GM08714 (cell line): ENCODE measurements around the gene BCAT1.
"Not testable (repeated sequence)": the region's sequence is repeated elsewhere in the genome, so short reads cannot be mapped to it uniquely, and the experiment has no call there.

ENCODE experiments used
- H3K4me3 ChIP-seq: fragments of 200-500 bp; sonication (Bioruptor generic); 2 replicates; pipeline ENCODE4 v1.5.1; 2014; ENCODE audit warnings: mild to moderate bottlenecking, low read length, inconsistent platforms
- ZNF274 ChIP-seq: IDR thresholded peaks from 2 replicates; pipeline ENCODE4 v1.6.1; 2012; ENCODE audit warnings: mild to moderate bottlenecking, low read depth, low read length

Gene BCAT1

GRCh38 chr12:24945845-24946244 is 3.1 kb downstream of the BCAT1 start:
- no peak overlapping the region; the same call in 1 of the 2 replicates for H3K4me3 ChIP-seq

DNA sequence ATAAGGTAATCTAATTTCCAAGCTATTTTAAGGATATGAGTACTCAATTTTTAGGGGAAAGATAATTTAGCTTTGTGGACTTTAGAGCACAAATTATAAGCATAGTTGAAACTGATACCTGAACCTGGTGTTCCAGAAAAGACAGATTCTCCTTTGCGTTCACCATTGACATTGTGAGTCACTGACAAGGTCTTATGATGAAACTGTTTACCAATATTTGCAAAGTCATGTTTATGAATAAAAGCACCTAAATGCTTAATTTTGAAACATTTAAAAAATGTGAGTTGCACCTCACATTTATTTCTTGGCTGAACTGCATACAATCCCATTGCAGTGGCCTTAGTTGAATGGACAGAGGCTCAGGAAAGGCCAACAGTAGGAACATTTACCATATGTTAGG is 3.9 kb downstream of the BCAT1 start:
- no peak overlapping the region for H3K4me3 ChIP-seq
- TF ChIP-seq ZNF274 = no peak

More at GRCh38 chr12:24945845-24946244, 3.1 kb downstream of the BCAT1 start:
- TF ChIP-seq ZNF274 = no peak

- no peak for TF ChIP-seq ZNF274
- no peak overlapping the region for H3K4me3 ChIP-seq
Observed at GRCh38 chr12:24944601-24944975, 4.3 kb downstream of the BCAT1 start.

DNA sequence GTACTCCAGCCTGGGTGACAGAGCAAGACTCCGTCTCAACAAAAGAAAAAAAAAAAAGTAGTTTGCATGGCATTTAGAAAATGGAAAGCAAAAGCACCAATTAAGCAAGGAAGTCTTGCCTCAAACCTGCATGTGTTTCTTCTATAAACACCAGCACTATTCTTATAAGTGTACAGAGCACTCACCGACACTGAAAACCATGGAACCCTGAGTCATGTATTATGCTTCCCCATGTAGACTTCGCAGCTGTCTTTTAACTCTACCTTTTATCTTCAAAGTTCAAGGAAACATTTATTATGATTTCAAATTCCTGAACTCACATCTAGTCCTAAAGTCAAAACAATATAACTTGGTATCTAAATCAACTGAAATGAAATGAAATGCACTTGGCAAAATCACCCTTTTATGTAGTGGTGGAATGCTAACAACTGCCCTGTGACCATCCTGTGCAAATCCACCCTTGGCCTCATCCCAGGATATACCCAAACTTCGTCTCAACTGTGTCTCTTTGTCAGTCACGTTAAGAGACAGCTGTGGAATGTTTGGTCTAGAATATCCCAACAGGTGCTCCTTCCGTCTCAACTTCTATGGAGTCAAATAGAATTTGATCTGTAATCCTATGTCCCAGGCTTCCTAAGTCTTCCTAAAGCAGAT is 4.8 kb downstream of the BCAT1 start:
- TF ChIP-seq ZNF274 = no peak
- H3K4me3 ChIP-seq = no peak overlapping the region

DNA sequence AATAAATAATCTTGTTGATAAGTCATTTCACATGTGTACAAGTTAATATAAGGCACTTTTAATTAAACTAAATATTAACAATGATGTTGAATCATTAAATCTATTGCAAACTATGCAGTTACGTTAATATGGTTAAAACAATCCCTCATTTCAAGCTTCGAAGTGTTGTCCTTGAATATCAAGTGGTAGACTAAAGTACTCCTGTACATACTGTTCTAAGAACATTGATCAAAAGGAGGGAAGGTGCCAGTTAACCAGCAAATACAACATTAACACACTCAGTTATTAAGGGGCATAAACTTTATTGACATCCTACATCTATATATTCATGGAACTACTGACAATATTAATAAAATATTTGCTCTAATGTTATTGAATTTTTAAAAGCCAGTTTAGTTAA is 8.7 kb downstream of the BCAT1 start:
- no peak overlapping the region for H3K4me3 ChIP-seq
- TF ChIP-seq ZNF274 = no peak

- H3K4me3 ChIP-seq = not testable (repeated sequence)
Observed at GRCh38 chr12:24939551-24939950, 9.3 kb downstream of the BCAT1 start.

GRCh38 chr12:24938341-24938740 is 10.6 kb downstream of the BCAT1 start:
- TF ChIP-seq ZNF274 = no peak
- H3K4me3 ChIP-seq = no peak overlapping the region

- no peak overlapping the region for H3K4me3 ChIP-seq
- no peak for TF ChIP-seq ZNF274
Observed at GRCh38 chr12:24937553-24938244, 11.2 kb downstream of the BCAT1 start.

DNA sequence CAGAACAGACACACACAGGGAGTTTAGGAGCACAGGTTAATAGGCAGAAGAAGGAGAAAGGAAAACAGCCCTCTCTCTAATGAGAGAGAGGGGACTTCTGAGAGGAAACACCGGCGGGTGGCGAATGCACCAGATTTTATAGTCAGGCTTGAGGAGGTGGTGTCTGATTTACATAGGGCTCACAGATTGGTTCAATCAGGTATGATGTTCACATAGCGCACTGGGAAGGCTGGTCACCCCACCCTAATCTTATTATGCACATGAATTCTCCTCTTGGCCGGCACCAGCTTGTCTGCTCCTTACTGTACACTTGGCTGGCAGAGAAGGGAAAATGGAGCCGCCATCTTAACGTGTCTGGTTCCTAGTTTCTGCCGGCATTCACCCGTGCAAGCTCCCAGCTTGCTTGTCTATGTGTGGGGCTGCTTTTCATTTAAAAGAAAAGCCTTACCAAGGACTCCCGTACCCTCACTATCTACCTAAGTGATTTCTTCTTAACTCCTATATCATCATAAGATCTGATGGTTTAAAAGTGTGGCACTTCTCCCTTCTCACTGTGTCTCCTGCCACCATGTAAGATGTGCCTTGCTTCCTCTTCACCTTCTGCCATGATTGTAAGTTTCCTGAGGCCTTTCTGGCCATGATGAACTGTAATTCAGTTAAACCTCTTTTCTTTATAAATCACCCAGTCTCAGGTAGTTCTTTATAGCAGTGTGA is 15.1 kb downstream of the BCAT1 start:
- no peak for TF ChIP-seq ZNF274
- H3K4me3 ChIP-seq = no peak overlapping the region

DNA sequence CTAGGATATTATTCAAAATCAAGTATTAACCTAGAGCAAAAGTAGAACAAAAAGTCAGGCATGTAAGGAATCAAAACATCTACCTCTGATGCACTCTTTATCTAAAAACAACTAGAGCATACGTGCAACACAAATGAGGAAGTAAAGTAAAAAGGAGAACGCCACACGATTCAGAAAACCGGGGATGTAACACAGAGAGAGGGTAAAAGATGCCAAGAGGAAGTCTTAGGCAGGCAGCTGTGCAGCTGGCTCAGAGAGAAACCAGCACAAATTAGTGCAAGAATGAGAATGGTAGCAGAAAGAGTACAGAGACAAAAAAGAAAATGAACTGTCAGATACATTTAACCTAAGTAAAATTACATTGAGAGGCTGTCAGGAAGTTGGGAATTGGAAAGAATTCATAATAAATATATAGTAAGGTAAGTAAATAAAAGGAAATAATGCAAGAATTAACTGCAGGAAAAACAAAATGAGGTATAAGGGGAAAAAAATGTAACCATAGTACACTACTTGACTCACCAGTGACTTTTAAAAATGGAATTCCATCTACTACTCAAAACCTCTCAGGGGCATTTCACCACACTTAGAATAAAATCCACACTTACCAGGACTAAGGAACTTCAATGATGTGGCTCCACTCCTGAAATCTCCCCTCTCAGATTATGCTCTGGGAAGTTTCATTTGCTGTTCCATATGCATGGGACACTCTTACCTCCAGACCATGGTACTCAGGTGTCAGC is 17.1 kb downstream of the BCAT1 start:
- TF ChIP-seq ZNF274 = no peak
- H3K4me3 ChIP-seq = no peak overlapping the region

GRCh38 chr12:24929953-24930352 is 18.9 kb downstream of the BCAT1 start:
- TF ChIP-seq ZNF274 = no peak

GRCh38 chr12:24928533-24929306 is 20.2 kb downstream of the BCAT1 start:
- H3K4me3 ChIP-seq = not testable (repeated sequence)

More at GRCh38 chr12:24929953-24930352, 18.9 kb downstream of the BCAT1 start:
- H3K4me3 ChIP-seq = no peak overlapping the region

GRCh38 chr12:24928131-24928530 is 20.8 kb downstream of the BCAT1 start:
- no peak for TF ChIP-seq ZNF274
- H3K4me3 ChIP-seq = no peak overlapping the region

DNA sequence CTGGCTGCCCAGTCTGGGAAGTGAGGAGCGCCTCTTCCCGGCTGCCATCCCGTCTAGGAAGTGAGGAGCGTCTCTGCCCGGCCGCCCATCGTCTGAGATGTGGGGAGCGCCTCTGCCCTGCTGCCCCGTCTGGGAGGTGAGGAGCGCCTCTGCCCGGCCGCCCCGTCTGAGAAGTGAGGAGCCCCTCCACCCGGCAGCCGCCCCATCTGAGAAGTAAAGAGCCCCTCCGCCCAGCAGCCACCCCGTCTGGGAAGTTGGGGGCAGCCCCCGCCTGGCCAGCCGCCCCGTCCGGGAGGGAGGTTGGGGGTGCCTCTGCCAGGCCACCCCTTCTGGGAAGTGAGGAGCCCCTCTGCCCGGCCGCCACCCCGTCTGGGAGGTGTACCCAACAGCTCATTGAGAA is 22.8 kb downstream of the BCAT1 start:
- H3K4me3 ChIP-seq = not testable (repeated sequence)
